Cardiac fibroblast (primary cell): ENCODE measurements around the gene XAB2.
A peak's percentile ranks its signal among the peaks of the same experiment; 100 is the strongest.

Experiments used
- DNase-seq, 2 donors: peaks; one replicate each; pipeline versions ENCODE4 v3.0.0 to v3.0.0-alpha.2; 2010; ENCODE audit warnings: low read depth in 2 of 2
- H3K4me3 ChIP-seq, 2 donors: replicated peaks in 1 of 2; 1 replicate in 1 of 2; 2 replicates in 1 of 2; pipeline ENCODE4 v1.5.1; 2011; ENCODE audit warnings: low read depth in 2 of 2, low read length in 2 of 2, mild to moderate bottlenecking in 2 of 2, moderate library complexity in 1 of 2
- CTCF ChIP-seq: IDR thresholded peaks from one replicate; pipeline ENCODE4 v1.5.1; 2011; ENCODE audit warnings: low read depth, mild to moderate bottlenecking, low read length, inconsistent platforms

Gene XAB2

GRCh38 chr19:7629347-7630054, at the start of gene XAB2, which contains the start of gene PET100:
Gene XAB2, minus strand, starts transcription at chr19:7629545. Its CDS starts 18 bp downstream, at chr19:7629527.
Gene PET100, plus strand, starts transcription at chr19:7629793. Its CDS starts 41 bp downstream, at chr19:7629834.
- DNase-seq, result peak; percentile 99
- H3K4me3 ChIP-seq, result peak within 1 kb of the TSS; percentile 76 to 100
- no peak for TF ChIP-seq CTCF

- DNase-seq, result no peak
- H3K4me3 ChIP-seq, result no peak overlapping the region
- TF ChIP-seq CTCF, result peak; percentile 2
Measured at GRCh38 chr19:7677669-7678311, 48.4 kb upstream of the XAB2 start.

GRCh38 chr19:7676854-7677253, 47.5 kb upstream of the XAB2 start, which contains the start of gene MCEMP1:
Gene MCEMP1, plus strand, starts transcription at chr19:7677090. Its CDS starts 31 bp downstream, at chr19:7677121.
- DNase-seq, result no peak
- no peak for TF ChIP-seq CTCF
- H3K4me3 ChIP-seq, result no peak within 1 kb of the TSS

- no peak overlapping the region for H3K4me3 ChIP-seq
- DNase-seq, result no peak
- no peak for TF ChIP-seq CTCF
Measured at GRCh38 chr19:7676376-7676775, 47.0 kb upstream of the XAB2 start.

GRCh38 chr19:7674010-7675005, 45.0 kb upstream of the XAB2 start:
- peak; percentile 60 to 80 for DNase-seq
- TF ChIP-seq CTCF, result no peak
- no peak overlapping the region for H3K4me3 ChIP-seq

GRCh38 chr19:7672522-7672921, 43.2 kb upstream of the XAB2 start:
- no peak overlapping the region for H3K4me3 ChIP-seq
- DNase-seq, result no peak
- TF ChIP-seq CTCF, result no peak
